NCI-H345 treated with DMSO at 0.1 percent for 48 hours (cell line): Measurements from ENCODE around the gene MYO9A.

Experiments used
- DNase-seq: peaks from one replicate; lab custom pipeline; 2025; ENCODE audit not compliant: unreplicated experiment; lab: John Stamatoyannopoulos, UW

MYO9A gene

GRCh38 chr15:71791975-71792374, 326.0 kb downstream of the MYO9A start:
- no peak for DNase-seq

- DNase-seq = no peak
Measured at GRCh38 chr15:71790081-71790480, 327.9 kb downstream of the MYO9A start.

GRCh38 chr15:71789616-71790015, 328.3 kb downstream of the MYO9A start:
- DNase-seq = no peak

- DNase-seq = no peak
Measured at GRCh38 chr15:71788646-71789579, 329.0 kb downstream of the MYO9A start.

- DNase-seq = no peak
Measured at GRCh38 chr15:71786673-71787072, 331.3 kb downstream of the MYO9A start.

- no peak for DNase-seq
Measured at GRCh38 chr15:71785996-71786395, 332.0 kb downstream of the MYO9A start.

- no peak for DNase-seq
Measured at GRCh38 chr15:71784719-71785118, 333.2 kb downstream of the MYO9A start.

- DNase-seq = no peak
Measured at GRCh38 chr15:71782422-71783165, 335.4 kb downstream of the MYO9A start.

- DNase-seq = no peak
Measured at GRCh38 chr15:71781965-71782265, 336.0 kb downstream of the MYO9A start.

GRCh38 chr15:71781179-71781964, 336.6 kb downstream of the MYO9A start:
- no peak for DNase-seq

GRCh38 chr15:71780115-71780976, 337.6 kb downstream of the MYO9A start:
- peak; percentile 2 for DNase-seq

GRCh38 chr15:71779073-71779797, 338.7 kb downstream of the MYO9A start:
- no peak for DNase-seq

- DNase-seq = no peak
Measured at GRCh38 chr15:71777216-71777943, 340.6 kb downstream of the MYO9A start.

- DNase-seq = no peak
Measured at GRCh38 chr15:71776304-71776703, 341.6 kb downstream of the MYO9A start.

- no peak for DNase-seq
Measured at GRCh38 chr15:71775856-71776255, 342.1 kb downstream of the MYO9A start.

- DNase-seq = no peak
Measured at GRCh38 chr15:71773206-71773859, 344.6 kb downstream of the MYO9A start.
